ENCODE measurements around the gene CCDC196. TPM values are rescaled to one million over a fixed set of nuclear protein-coding genes. Genes with fewer than 3 reads are reported as not detected.

CCDC196 gene
- total RNA-seq, 1 experiment from 2014 or later, result not detected

GRCh38 chr14:66483322-66483721 lies 2.8 kb upstream of the CCDC196 start:
- H3K27me3 Mint-ChIP-seq (ENCODE audit: low read depth), result no peaks in the 10 kb centered on the region
- no peaks in the 10 kb centered on the region for H3K9me3 Mint-ChIP-seq
- DNase-seq (ENCODE audit: low spot score) (no peak), ATAC-seq (no peak)
- H3K4me1 Mint-ChIP-seq, result no peaks in the 10 kb centered on the region
- TF ChIP-seq MYBL2 (CRISPR knock-in tag; IDR thresholded peaks at IDR 0.05) (no peak), MXD4 (CRISPR knock-in tag; IDR thresholded peaks at IDR 0.05; ENCODE audit: borderline replicate concordance) (no peak), TCF7 (CRISPR knock-in tag; IDR thresholded peaks at IDR 0.05; ENCODE audit: low read depth) (no peak), ZNF317 (CRISPR knock-in tag; IDR thresholded peaks at IDR 0.05; ENCODE audit: borderline replicate concordance, low read depth) (no peak), ZNF138 (CRISPR knock-in tag; conservative IDR thresholded peaks at IDR 0.05) (no peak), ZNF121 (CRISPR knock-in tag; IDR thresholded peaks at IDR 0.05) (no peak), FOXJ3 (CRISPR knock-in tag; IDR thresholded peaks at IDR 0.05; ENCODE audit: borderline replicate concordance) (no peak), ERG (CRISPR knock-in tag; IDR thresholded peaks at IDR 0.05) (no peak)
- ChIA-PET POLR2A (no interaction called here), CTCF (no interaction called here)
- H3K4me3 Mint-ChIP-seq, result no peak overlapping the region
- H3K36me3 Mint-ChIP-seq, result no peaks in the 10 kb centered on the region
- H3K27ac Mint-ChIP-seq, result no peak overlapping the region

- H3K4me3 Mint-ChIP-seq, result no peak overlapping the region
- no peaks in the 10 kb centered on the region for H3K4me1 Mint-ChIP-seq
- H3K36me3 Mint-ChIP-seq, result no peaks in the 10 kb centered on the region
- ChIA-PET CTCF (interaction anchor here (1.2 kb wide), 1 partner anchor 82 kb away, joined by 3 read pairs; no protein-coding TSS in a partner anchor), POLR2A (no interaction called here)
- H3K9me3 Mint-ChIP-seq, result no peaks in the 10 kb centered on the region
- no peak overlapping the region for H3K27ac Mint-ChIP-seq
- ATAC-seq (no peak), DNase-seq (ENCODE audit: low spot score) (no peak)
- peaks cover 3% of the 10 kb centered on the region; the same call in 1 of the 2 replicates for H3K27me3 Mint-ChIP-seq (ENCODE audit: low read depth)
- no peak for TF ChIP-seq ZBTB21 (CRISPR knock-in tag; IDR thresholded peaks at IDR 0.05; ENCODE audit: borderline replicate concordance)
- no peak for TF ChIP-seq ZNF317 (CRISPR knock-in tag; IDR thresholded peaks at IDR 0.05; ENCODE audit: borderline replicate concordance, low read depth)
- no peak for TF ChIP-seq NR3C1 (CRISPR knock-in tag; conservative IDR thresholded peaks at IDR 0.05; ENCODE audit: low read depth)
- TF ChIP-seq ERG (CRISPR knock-in tag; IDR thresholded peaks at IDR 0.05), result no peak
- no peak for TF ChIP-seq TEAD1 (CRISPR knock-in tag; IDR thresholded peaks at IDR 0.05)
- no peak for TF ChIP-seq AR (CRISPR knock-in tag; IDR thresholded peaks at IDR 0.05)
Measured at GRCh38 chr14:66485029-66485428, 1.1 kb upstream of the CCDC196 start.

GRCh38 chr14:66487164-66487563 lies 993 bp downstream of the CCDC196 start:
- H3K4me3 Mint-ChIP-seq, result no peak overlapping the region
- POLR2A ChIA-PET, result no interaction called here
- H3K36me3 Mint-ChIP-seq, result no peaks in the 10 kb centered on the region
- H3K4me1 Mint-ChIP-seq, result no peaks in the 10 kb centered on the region
- H3K27me3 Mint-ChIP-seq (ENCODE audit: low read depth), result peaks cover 3% of the 10 kb centered on the region; the same call in 1 of the 2 replicates
- DNase-seq (ENCODE audit: low spot score) (no peak), ATAC-seq (no peak)
- no peak overlapping the region for H3K27ac Mint-ChIP-seq
- CTCF ChIA-PET, result no interaction called here
- no peaks in the 10 kb centered on the region for H3K9me3 Mint-ChIP-seq
- no peak for TF ChIP-seq NR1H2 (CRISPR knock-in tag; IDR thresholded peaks at IDR 0.05)
- no peak for TF ChIP-seq ZSCAN18 (CRISPR knock-in tag; IDR thresholded peaks at IDR 0.05)
- TF ChIP-seq IRF2 (CRISPR knock-in tag; IDR thresholded peaks at IDR 0.05; ENCODE audit: borderline replicate concordance, low read depth), result no peak
- no peak for TF ChIP-seq SOX15 (CRISPR knock-in tag; IDR thresholded peaks at IDR 0.05)
- TF ChIP-seq E2F1 (CRISPR knock-in tag; IDR thresholded peaks at IDR 0.05), result no peak
- no peak for TF ChIP-seq ETV6 (CRISPR knock-in tag; IDR thresholded peaks at IDR 0.05)
- TF ChIP-seq TP53 (CRISPR knock-in tag; IDR thresholded peaks at IDR 0.05), result no peak
- no peak for TF ChIP-seq ZNF396 (CRISPR knock-in tag; IDR thresholded peaks at IDR 0.05; ENCODE audit: borderline replicate concordance)
- TF ChIP-seq ATF1 (CRISPR knock-in tag; IDR thresholded peaks at IDR 0.05), result no peak
- TF ChIP-seq NR2C2 (CRISPR knock-in tag; IDR thresholded peaks at IDR 0.05), result no peak
- no peak for TF ChIP-seq ERG (CRISPR knock-in tag; IDR thresholded peaks at IDR 0.05)
- TF ChIP-seq ZBTB43 (CRISPR knock-in tag; IDR thresholded peaks at IDR 0.05), result no peak

All from WTC11 (cell line).